ENCODE data around the gene PRSS38.

The PRSS38 gene

DNA sequence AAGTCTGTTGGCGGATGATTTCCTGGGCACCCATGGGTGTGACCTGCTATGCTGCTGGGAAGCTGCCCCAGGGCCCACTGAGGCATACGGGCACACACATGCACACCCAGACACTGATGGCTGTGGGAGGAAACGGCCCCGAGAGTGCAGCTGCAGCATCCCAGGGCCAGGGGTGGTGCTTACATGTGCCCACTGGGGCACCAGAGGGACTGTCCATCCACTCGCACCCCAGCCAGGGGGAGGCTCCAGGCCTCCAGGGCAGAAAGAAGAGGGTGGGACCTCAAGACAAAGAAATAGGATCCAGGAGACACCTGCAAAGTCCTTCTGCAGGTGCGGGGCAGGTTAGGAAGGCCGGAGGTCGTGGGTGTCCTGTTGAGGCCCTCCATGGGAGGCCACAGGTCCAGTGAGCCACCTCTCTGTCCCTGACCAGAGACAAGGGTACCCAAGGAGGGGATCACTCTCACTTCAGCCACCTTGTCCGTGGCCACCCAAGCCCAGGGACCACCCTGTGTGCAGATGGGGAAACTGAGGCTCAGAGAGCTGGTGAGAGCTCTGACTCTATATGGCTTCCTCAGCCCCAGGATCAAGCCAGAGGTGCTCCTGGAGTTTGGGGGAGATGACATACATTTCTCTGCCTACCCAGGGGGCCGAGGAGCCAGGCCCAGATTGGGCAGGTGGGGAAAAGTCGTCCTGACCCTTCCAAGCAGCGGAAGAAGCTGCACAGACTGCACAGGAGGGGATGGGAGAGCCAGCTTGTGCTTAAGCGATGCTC, 75.2 kb downstream of the PRSS38 start:
- H3K4me2 ChIP-seq, result no peak overlapping the region
- no peaks in the 10 kb centered on the region for H3K4me1 ChIP-seq (ENCODE audit: low read depth, poor library complexity, severe bottlenecking)
- no peaks in the 10 kb centered on the region for H3K27me3 ChIP-seq (ENCODE audit: insufficient read depth, low read depth)
- no peaks in the 10 kb centered on the region for H3K79me2 ChIP-seq (ENCODE audit: insufficient read depth, low read depth)
- H3K36me3 ChIP-seq (ENCODE audit: insufficient read depth), result no peaks in the 10 kb centered on the region
- H3K27ac ChIP-seq, result no peak overlapping the region
- H3K4me3 ChIP-seq (IDR thresholded peaks at IDR 0.05; ENCODE audit: insufficient read depth, low read depth, low read length), result no peak overlapping the region
- no peak for TF ChIP-seq CTCF (conservative IDR thresholded peaks at IDR 0.05; ENCODE audit: low read depth, low read length)
- no peak overlapping the region for H2AFZ ChIP-seq (ENCODE audit: low read depth)
- no peaks in the 10 kb centered on the region for H4K20me1 ChIP-seq (ENCODE audit: insufficient read depth)
- no peak overlapping the region for H3K9ac ChIP-seq

- H3K4me1 ChIP-seq (ENCODE audit: low read depth, poor library complexity, severe bottlenecking), result no peaks in the 10 kb centered on the region
- H3K79me2 ChIP-seq (ENCODE audit: insufficient read depth, low read depth), result no peaks in the 10 kb centered on the region
- H3K27me3 ChIP-seq (ENCODE audit: insufficient read depth, low read depth), result no peaks in the 10 kb centered on the region
- no peak overlapping the region for H3K4me2 ChIP-seq
- H2AFZ ChIP-seq (ENCODE audit: low read depth), result no peak overlapping the region
- H3K36me3 ChIP-seq (ENCODE audit: insufficient read depth), result no peaks in the 10 kb centered on the region
- H3K27ac ChIP-seq, result no peak overlapping the region
- TF ChIP-seq CTCF (conservative IDR thresholded peaks at IDR 0.05; ENCODE audit: low read depth, low read length), result no peak
- no peak overlapping the region for H3K4me3 ChIP-seq (IDR thresholded peaks at IDR 0.05; ENCODE audit: insufficient read depth, low read depth, low read length)
- H3K9ac ChIP-seq, result no peak overlapping the region
- H4K20me1 ChIP-seq (ENCODE audit: insufficient read depth), result no peaks in the 10 kb centered on the region
These were observed 75.9 kb downstream of the PRSS38 start for GRCh38 chr1:227891223-227891954.

DNA sequence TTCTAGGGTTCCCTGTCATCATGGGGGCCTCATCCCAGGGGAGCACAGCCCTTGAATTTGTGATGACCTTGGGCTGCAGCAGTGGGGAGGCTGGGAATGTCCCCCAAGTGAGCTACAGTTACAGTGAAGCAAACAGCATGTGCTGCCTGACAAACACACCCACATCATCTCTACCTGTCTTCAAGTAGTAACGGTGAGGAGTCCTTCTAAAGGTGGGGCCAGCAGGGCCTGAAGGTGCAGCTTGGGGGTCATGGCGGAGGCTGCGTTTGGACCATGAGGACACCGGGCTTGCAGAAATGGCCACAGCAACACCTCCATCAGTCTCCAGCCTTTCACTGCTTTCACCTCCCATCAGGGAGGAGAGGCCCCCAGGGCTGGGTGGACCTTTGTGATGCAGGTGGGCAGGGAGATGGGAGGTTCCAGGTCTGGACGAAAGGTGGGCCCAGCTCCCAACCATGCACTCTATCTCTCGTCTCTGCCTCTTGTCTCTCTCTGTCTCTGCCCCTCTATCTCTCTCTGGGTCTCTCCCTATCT, 76.5 kb downstream of the PRSS38 start:
- Histone ChIP-seq H3K79me2 (ENCODE audit: insufficient read depth, low read depth) (no peaks in the 10 kb centered on the region), H3K27me3 (ENCODE audit: insufficient read depth, low read depth) (no peaks in the 10 kb centered on the region), H2AFZ (ENCODE audit: low read depth) (no peak overlapping the region), H3K9ac (no peak overlapping the region), H3K4me1 (ENCODE audit: low read depth, poor library complexity, severe bottlenecking) (no peaks in the 10 kb centered on the region), H3K4me2 (no peak overlapping the region), H3K36me3 (ENCODE audit: insufficient read depth) (no peaks in the 10 kb centered on the region), H3K4me3 (IDR thresholded peaks at IDR 0.05; ENCODE audit: insufficient read depth, low read depth, low read length) (no peak overlapping the region), H3K27ac (no peak overlapping the region), H4K20me1 (ENCODE audit: insufficient read depth) (no peaks in the 10 kb centered on the region)
- TF ChIP-seq CTCF (conservative IDR thresholded peaks at IDR 0.05; ENCODE audit: low read depth, low read length), result no peak

- no peaks in the 10 kb centered on the region for H3K79me2 ChIP-seq (ENCODE audit: insufficient read depth, low read depth)
- H3K4me2 ChIP-seq, result no peak overlapping the region
- H3K4me1 ChIP-seq (ENCODE audit: low read depth, poor library complexity, severe bottlenecking), result no peaks in the 10 kb centered on the region
- TF ChIP-seq CTCF (conservative IDR thresholded peaks at IDR 0.05; ENCODE audit: low read depth, low read length), result no peak
- no peaks in the 10 kb centered on the region for H3K27me3 ChIP-seq (ENCODE audit: insufficient read depth, low read depth)
- H2AFZ ChIP-seq (ENCODE audit: low read depth), result no peak overlapping the region
- H3K36me3 ChIP-seq (ENCODE audit: insufficient read depth), result no peaks in the 10 kb centered on the region
- H3K4me3 ChIP-seq (IDR thresholded peaks at IDR 0.05; ENCODE audit: insufficient read depth, low read depth, low read length), result no peak overlapping the region
- H4K20me1 ChIP-seq (ENCODE audit: insufficient read depth), result no peaks in the 10 kb centered on the region
- no peak overlapping the region for H3K9ac ChIP-seq
- H3K27ac ChIP-seq, result no peak overlapping the region
These were observed 77.2 kb downstream of the PRSS38 start for GRCh38 chr1:227892489-227893299.

Measured in KMS-11 (cell line).